ENCODE data around the gene STXBP2. TPM values are rescaled to one million over a fixed set of nuclear protein-coding genes. Genes with fewer than 3 reads are reported as not detected.

STXBP2 gene
- total RNA-seq, 1 experiment from 2014 or later, result 92.5 TPM

GRCh38 chr19:7663706-7664105 lies 26.8 kb downstream of the STXBP2 start:
- Histone ChIP-seq H3K4ac (ENCODE audit: low read depth, low read length) (no peak overlapping the region), H3K9ac (ENCODE audit: extremely low read depth, insufficient read length, low read length) (no peak overlapping the region), H4K91ac (ENCODE audit: insufficient read length, low read depth, low read length) (no peak overlapping the region), H3K23ac (ENCODE audit: insufficient read length, low read depth, low read length) (no peak overlapping the region), H3K23me2 (ENCODE audit: insufficient read length, low read depth, low read length, poor library complexity, severe bottlenecking) (no peaks in the 10 kb centered on the region), H3T11ph (ENCODE audit: low read length) (no peak overlapping the region), H2BK5ac (ENCODE audit: insufficient read length, low read length) (no peak overlapping the region), H3K27me3 (ENCODE audit: insufficient read depth, low read length) (no peaks in the 10 kb centered on the region; the same call in 1 of the 2 replicates), H3K56ac (ENCODE audit: insufficient read length, low read depth, low read length) (no peak overlapping the region), H2BK20ac (ENCODE audit: low read depth, low read length, poor library complexity, severe bottlenecking) (no peak overlapping the region), H2BK12ac (ENCODE audit: insufficient read length, low read depth, low read length) (no peak overlapping the region), H3K18ac (ENCODE audit: insufficient read length, low read depth, low read length) (no peak overlapping the region), H4K8ac (replicated peaks; ENCODE audit: insufficient read length, low read depth, low read length) (no peak overlapping the region), H3K9me3 (ENCODE audit: control insufficient read depth, low read depth, low read length) (no peaks in the 10 kb centered on the region), H4K20me1 (ENCODE audit: control insufficient read depth, insufficient read depth, insufficient read length) (no peaks in the 10 kb centered on the region), H3K79me1 (ENCODE audit: insufficient read depth, low read depth, low read length, poor library complexity, severe bottlenecking) (no peaks in the 10 kb centered on the region), H2BK15ac (ENCODE audit: low read depth, low read length) (no peak overlapping the region), H3K4me2 (ENCODE audit: insufficient read depth, insufficient read length, low read length) (no peak overlapping the region), H3K79me2 (ENCODE audit: insufficient read depth, low read length) (no peaks in the 10 kb centered on the region), H2AK5ac (ENCODE audit: insufficient read length, low read length) (no peak overlapping the region), H3K27ac (ENCODE audit: insufficient read length, low read depth, low read length) (no peak overlapping the region), H2AFZ (ENCODE audit: low read length) (no peak overlapping the region), H3K4me1 (ENCODE audit: insufficient read depth, low read length) (no peaks in the 10 kb centered on the region), H3K14ac (ENCODE audit: insufficient read depth, low read length) (no peak overlapping the region), H2BK120ac (ENCODE audit: low read depth, low read length, poor library complexity, severe bottlenecking) (no peak overlapping the region), H4K5ac (ENCODE audit: insufficient read length, low read depth, low read length) (no peak overlapping the region)
- peaks cover 0 to 3% of the 10 kb centered on the region in 2 experiments; a peak in 1 of 5 replicates for H3K9me3 Mint-ChIP-seq
- no peaks in the 10 kb centered on the region; a peak in 1 of 7 replicates for H3K36me3 Mint-ChIP-seq (ENCODE audit: insufficient read depth in 1 of 3, low read depth in 3 of 3)
- peaks cover 77% of the 10 kb centered on the region for H3K27me3 Mint-ChIP-seq (ENCODE audit: low read depth)
- no peak for TF ChIP-seq CTCF (conservative IDR thresholded peaks at IDR 0.05)
- no peak overlapping the region for H3K4me3 Mint-ChIP-seq
- no peak overlapping the region for H3K27ac Mint-ChIP-seq
- no peak for DNase-seq
- no CpG with 5 or more reads among the region's 7 CpGs for WGBS (ENCODE audit: extremely low coverage, insufficient read length, low lambda C conversion rate)
- no peaks in the 10 kb centered on the region for H3K4me1 Mint-ChIP-seq
